Measurements from ENCODE around the gene RAI14.
"Not testable (repeated sequence)": the region's sequence is repeated elsewhere in the genome, so short reads cannot be mapped to it uniquely, and the experiment has no call there.

Gene RAI14

DNA sequence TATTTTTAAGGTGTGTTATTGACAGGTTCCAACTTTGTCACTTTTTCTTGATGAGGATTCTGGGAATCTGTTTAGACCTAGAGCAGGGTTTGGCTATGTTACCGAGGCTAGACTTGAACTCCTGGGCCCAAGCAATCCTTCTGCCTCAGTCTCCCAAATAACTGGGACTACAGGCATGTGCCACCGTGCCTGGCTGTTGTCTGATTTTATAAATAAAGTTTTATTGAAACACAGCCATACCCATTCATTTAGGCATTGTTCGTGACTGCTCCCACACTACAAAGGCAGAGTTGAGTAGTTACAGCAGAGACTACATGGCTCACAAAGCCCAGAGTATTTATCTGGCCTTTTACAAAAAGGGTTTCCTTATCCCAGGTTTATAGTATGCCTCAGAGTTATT is 102.4 kb downstream of the RAI14 start:
- Histone ChIP-seq H3K9ac (ENCODE audit: low read length) (no peak overlapping the region), H3K36me3 (ENCODE audit: control insufficient read depth, low read depth, low read length) (peaks cover 30% of the 10 kb centered on the region), H3K4me3 (ENCODE audit: low read length) (no peak overlapping the region), H3K9me3 (ENCODE audit: control insufficient read depth, low read depth, low read length) (no peaks in the 10 kb centered on the region), H3K4me1 (ENCODE audit: control insufficient read depth, low read depth, low read length) (no peaks in the 10 kb centered on the region), H3K27me3 (ENCODE audit: control insufficient read depth, insufficient read depth, low read length) (no peaks in the 10 kb centered on the region), H3K27ac (ENCODE audit: low read length) (no peak overlapping the region)

DNA sequence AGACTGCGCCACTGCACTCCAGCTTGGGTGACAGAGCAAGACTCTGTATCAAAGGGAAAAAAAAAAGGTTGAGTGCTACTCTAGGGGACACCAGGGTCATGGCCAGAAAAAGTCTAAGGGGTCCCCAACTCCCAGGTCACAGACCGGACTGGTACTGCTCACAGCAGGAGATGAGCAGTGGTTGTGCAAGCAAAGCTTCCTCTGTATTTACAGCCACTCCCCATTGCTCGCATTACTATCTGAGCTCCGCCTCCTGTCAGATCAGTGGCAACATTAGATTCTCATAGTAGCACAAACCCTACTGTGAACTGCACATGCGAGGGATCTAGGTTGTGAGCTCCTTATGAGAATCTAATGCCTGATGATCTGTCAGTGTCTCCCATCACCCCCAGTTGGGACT is 103.1 kb downstream of the RAI14 start:
- H3K9ac ChIP-seq (ENCODE audit: low read length); H3K27ac ChIP-seq (ENCODE audit: low read length); H3K4me3 ChIP-seq (ENCODE audit: low read length); H3K4me1 ChIP-seq (ENCODE audit: control insufficient read depth, low read depth, low read length); H3K27me3 ChIP-seq (ENCODE audit: control insufficient read depth, insufficient read depth, low read length); H3K9me3 ChIP-seq (ENCODE audit: control insufficient read depth, low read depth, low read length): not testable (repeated sequence)
- peaks cover 33% of the 10 kb centered on the region for H3K36me3 ChIP-seq (ENCODE audit: control insufficient read depth, low read depth, low read length)

DNA sequence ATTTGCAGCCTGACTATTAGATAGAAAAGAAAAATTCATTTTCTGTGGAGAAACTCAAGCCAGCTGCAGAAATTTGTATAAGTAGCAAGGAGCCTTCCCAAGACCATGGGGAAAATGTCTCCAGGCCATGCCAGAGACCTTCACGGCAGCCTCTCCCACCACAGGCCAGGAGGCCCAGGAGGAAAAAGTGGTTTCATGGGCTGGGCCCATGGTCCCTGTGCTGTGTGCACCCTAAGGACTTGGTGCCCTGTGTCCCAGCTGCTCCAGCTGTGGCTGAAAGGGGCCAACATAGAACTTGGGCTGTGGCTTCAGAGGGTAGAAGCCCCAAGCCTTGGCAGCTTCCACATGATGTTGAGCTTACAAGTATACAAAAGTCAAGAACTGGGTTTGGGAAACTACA is 109.5 kb downstream of the RAI14 start:
- Histone ChIP-seq H3K27ac (ENCODE audit: low read length) (no peak overlapping the region), H3K9me3 (ENCODE audit: control insufficient read depth, low read depth, low read length) (no peaks in the 10 kb centered on the region), H3K4me1 (ENCODE audit: control insufficient read depth, low read depth, low read length) (no peaks in the 10 kb centered on the region), H3K36me3 (ENCODE audit: control insufficient read depth, low read depth, low read length) (peaks cover 19% of the 10 kb centered on the region), H3K9ac (ENCODE audit: low read length) (no peak overlapping the region), H3K27me3 (ENCODE audit: control insufficient read depth, insufficient read depth, low read length) (no peaks in the 10 kb centered on the region), H3K4me3 (ENCODE audit: low read length) (no peak overlapping the region)

DNA sequence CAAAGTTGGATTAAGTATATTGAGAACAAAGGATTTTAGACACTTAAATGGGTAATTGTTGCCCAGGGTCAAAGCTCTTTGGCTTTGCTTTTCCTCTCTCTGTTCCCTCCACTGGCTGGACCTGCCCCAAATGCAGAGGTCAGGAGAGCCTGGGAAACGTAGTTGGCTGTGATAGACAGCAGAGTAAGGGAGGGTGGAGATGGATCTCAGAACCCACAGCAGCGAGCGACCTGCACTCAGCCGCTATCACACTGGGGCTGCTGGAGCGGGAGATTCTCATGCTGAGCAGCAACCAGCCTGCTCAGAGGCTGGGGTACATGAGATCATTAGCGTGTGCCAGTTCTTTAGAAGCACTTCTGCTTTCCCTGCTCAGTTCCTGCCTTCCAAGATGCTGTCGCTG is 111.1 kb downstream of the RAI14 start:
- Histone ChIP-seq H3K27ac (ENCODE audit: low read length) (no peak overlapping the region), H3K36me3 (ENCODE audit: control insufficient read depth, low read depth, low read length) (peaks cover 14% of the 10 kb centered on the region), H3K27me3 (ENCODE audit: control insufficient read depth, insufficient read depth, low read length) (no peaks in the 10 kb centered on the region), H3K9ac (ENCODE audit: low read length) (no peak overlapping the region), H3K9me3 (ENCODE audit: control insufficient read depth, low read depth, low read length) (no peaks in the 10 kb centered on the region), H3K4me3 (ENCODE audit: low read length) (no peak overlapping the region), H3K4me1 (ENCODE audit: control insufficient read depth, low read depth, low read length) (no peaks in the 10 kb centered on the region)

DNA sequence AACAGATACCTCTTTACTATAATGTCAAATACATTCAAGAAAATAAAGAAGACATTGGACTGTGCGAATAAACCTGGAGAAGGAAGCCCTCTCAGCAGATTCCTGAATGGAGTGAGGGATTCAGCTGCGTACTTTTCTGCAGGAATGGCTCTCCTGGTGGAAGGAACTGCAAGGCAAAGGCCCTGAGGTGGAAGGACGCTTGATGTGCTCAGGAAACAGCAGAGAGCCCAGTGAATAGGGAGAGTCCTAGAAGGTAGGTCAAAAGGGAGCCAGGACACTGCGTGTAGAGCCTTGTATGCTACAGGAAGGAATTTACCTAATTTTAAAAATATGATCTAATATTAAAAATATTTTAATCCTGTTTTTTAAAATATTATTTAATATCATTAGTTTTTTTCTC is 114.4 kb downstream of the RAI14 start:
- Histone ChIP-seq H3K27me3 (ENCODE audit: control insufficient read depth, insufficient read depth, low read length) (no peaks in the 10 kb centered on the region), H3K4me1 (ENCODE audit: control insufficient read depth, low read depth, low read length) (no peaks in the 10 kb centered on the region), H3K36me3 (ENCODE audit: control insufficient read depth, low read depth, low read length) (peaks cover 6% of the 10 kb centered on the region), H3K9me3 (ENCODE audit: control insufficient read depth, low read depth, low read length) (no peaks in the 10 kb centered on the region), H3K4me3 (ENCODE audit: low read length) (no peak overlapping the region), H3K9ac (ENCODE audit: low read length) (no peak overlapping the region), H3K27ac (ENCODE audit: low read length) (no peak overlapping the region)

DNA sequence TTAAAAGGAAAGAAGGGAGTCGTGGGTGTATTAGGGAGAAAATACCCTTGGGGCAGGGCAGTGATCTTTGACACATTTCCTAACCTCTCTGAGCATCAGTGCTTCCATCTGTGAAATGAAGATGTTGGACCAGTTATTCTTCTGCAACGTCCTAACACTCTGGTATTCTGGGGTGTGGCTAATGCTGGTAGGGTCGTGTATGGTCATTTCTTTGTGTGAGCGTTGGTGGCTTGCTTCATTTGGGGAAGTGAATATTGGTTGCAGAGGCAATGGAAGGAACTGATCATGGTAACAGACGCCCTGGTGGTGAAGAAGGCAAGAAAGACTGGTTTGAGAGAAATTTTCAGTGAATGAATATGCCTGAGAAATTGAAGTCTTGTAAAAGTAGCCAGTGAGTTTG is 114.9 kb downstream of the RAI14 start:
- no peaks in the 10 kb centered on the region for H3K4me1 ChIP-seq (ENCODE audit: control insufficient read depth, low read depth, low read length)
- H3K36me3 ChIP-seq (ENCODE audit: control insufficient read depth, low read depth, low read length), result peaks cover 6% of the 10 kb centered on the region
- no peaks in the 10 kb centered on the region for H3K9me3 ChIP-seq (ENCODE audit: control insufficient read depth, low read depth, low read length)
- H3K27ac ChIP-seq (ENCODE audit: low read length), result no peak overlapping the region
- H3K9ac ChIP-seq (ENCODE audit: low read length), result no peak overlapping the region
- no peaks in the 10 kb centered on the region for H3K27me3 ChIP-seq (ENCODE audit: control insufficient read depth, insufficient read depth, low read length)
- H3K4me3 ChIP-seq (ENCODE audit: low read length), result no peak overlapping the region

DNA sequence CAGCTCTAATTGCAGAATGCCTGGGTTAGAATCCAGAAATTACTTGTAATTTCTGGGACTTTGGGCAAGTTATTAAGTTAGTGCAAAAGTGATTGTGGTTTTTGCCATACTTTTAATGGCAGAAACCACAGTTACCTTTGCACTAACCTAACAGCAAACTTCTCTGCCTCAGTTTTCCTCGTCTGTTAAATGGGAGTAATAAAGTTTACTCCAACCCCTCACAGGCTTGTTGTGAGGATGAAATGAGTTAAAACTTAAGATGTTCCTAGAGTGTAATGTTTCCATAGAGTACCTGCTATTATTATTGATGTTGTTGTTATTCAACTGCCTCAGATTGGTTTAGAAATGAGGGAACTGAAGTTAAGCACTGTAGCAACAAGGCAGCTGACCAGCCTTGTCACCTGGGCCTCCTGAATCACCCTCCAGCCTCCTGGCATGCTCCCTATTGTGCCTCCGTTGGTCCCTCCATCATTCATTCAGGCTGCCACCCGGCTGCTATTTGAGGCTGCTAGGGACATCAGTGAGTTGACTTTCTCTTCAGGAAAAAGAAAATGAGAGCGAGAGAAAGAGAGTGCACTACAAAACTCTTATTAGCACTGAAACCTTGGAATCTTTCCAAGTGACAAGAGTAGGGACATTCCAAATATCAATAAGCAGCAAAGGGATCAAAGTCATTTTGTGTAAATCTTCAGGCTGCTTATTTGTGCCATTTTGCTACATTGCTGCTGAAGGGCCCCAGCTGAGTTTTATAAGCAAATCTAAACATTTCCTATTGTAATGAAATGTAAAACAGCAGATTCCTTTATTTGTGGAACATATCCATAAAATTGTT is 116.4 kb downstream of the RAI14 start:
- Histone ChIP-seq H3K4me3 (ENCODE audit: low read length) (no peak overlapping the region), H3K27ac (ENCODE audit: low read length) (no peak overlapping the region), H3K27me3 (ENCODE audit: control insufficient read depth, insufficient read depth, low read length) (no peaks in the 10 kb centered on the region), H3K4me1 (ENCODE audit: control insufficient read depth, low read depth, low read length) (no peaks in the 10 kb centered on the region), H3K36me3 (ENCODE audit: control insufficient read depth, low read depth, low read length) (peaks cover 6% of the 10 kb centered on the region), H3K9me3 (ENCODE audit: control insufficient read depth, low read depth, low read length) (no peaks in the 10 kb centered on the region), H3K9ac (ENCODE audit: low read length) (no peak overlapping the region)

DNA sequence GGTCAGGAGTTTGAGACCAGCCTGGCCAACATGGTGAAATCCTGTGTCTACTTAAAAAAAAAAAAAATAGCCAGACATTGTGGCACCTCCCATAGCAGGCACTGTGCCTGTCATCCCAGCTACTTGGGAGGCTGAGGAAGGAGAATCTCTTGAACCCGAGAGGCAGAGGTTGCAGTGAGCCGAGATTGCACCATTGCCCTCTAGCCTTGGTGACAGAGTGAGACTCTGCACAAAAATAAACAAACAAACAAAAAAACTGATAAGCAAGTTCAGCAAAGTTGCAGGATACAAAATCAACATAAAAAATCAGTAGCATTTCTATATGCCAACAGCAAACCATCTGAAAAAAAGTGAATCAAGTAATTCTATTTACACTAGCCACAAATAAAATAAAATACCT is 118.0 kb downstream of the RAI14 start:
- Histone ChIP-seq H3K27ac (ENCODE audit: low read length) (no peak overlapping the region), H3K4me1 (ENCODE audit: control insufficient read depth, low read depth, low read length) (no peaks in the 10 kb centered on the region), H3K27me3 (ENCODE audit: control insufficient read depth, insufficient read depth, low read length) (no peaks in the 10 kb centered on the region), H3K9me3 (ENCODE audit: control insufficient read depth, low read depth, low read length) (no peaks in the 10 kb centered on the region), H3K4me3 (ENCODE audit: low read length) (no peak overlapping the region), H3K9ac (ENCODE audit: low read length) (no peak overlapping the region), H3K36me3 (ENCODE audit: control insufficient read depth, low read depth, low read length) (peaks cover 6% of the 10 kb centered on the region)

DNA sequence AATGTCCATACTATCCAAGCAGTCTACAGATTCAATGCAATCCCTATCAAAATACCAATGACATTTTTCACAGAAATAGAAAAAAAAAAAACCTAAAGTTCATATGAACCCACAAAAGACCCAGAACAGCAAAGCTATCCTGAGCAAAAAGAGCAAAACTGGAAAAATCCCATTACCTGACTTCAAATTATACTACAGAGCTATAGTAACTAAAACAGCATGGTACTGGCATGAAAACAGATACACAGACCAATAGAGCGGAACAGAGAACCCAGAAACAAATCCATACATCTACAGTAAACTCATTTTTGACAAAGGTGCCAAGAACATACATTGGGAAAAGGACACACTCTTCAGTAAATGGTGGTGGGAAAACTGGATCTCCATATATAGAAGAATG is 118.5 kb downstream of the RAI14 start:
- H3K27me3 ChIP-seq (ENCODE audit: control insufficient read depth, insufficient read depth, low read length); H3K36me3 ChIP-seq (ENCODE audit: control insufficient read depth, low read depth, low read length); H3K4me3 ChIP-seq (ENCODE audit: low read length); H3K4me1 ChIP-seq (ENCODE audit: control insufficient read depth, low read depth, low read length); H3K9ac ChIP-seq (ENCODE audit: low read length); H3K27ac ChIP-seq (ENCODE audit: low read length); H3K9me3 ChIP-seq (ENCODE audit: control insufficient read depth, low read depth, low read length): not testable (repeated sequence)

DNA sequence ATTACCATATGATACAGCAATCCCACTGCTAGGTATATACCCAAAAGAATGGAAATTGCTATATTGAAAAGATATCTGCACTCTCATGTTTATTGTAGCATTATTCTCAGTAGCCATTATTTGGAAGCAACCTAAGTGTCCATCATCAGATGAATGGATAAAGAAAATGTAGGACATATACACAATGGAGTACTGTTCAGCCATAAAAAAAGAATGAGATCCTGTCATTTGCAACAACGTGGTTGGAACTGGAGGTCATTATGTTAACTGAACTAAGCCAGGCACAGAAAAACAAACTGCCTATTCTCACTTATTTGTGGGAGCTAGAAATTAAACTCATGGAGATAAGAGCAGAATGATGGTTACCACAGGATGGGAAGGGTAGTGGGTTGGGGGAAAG is 119.8 kb downstream of the RAI14 start:
- Histone ChIP-seq H3K27me3 (ENCODE audit: control insufficient read depth, insufficient read depth, low read length) (no peaks in the 10 kb centered on the region), H3K27ac (ENCODE audit: low read length) (no peak overlapping the region), H3K4me3 (ENCODE audit: low read length) (no peak overlapping the region), H3K4me1 (ENCODE audit: control insufficient read depth, low read depth, low read length) (no peaks in the 10 kb centered on the region), H3K9ac (ENCODE audit: low read length) (no peak overlapping the region), H3K9me3 (ENCODE audit: control insufficient read depth, low read depth, low read length) (no peaks in the 10 kb centered on the region), H3K36me3 (ENCODE audit: control insufficient read depth, low read depth, low read length) (no peaks in the 10 kb centered on the region)

DNA sequence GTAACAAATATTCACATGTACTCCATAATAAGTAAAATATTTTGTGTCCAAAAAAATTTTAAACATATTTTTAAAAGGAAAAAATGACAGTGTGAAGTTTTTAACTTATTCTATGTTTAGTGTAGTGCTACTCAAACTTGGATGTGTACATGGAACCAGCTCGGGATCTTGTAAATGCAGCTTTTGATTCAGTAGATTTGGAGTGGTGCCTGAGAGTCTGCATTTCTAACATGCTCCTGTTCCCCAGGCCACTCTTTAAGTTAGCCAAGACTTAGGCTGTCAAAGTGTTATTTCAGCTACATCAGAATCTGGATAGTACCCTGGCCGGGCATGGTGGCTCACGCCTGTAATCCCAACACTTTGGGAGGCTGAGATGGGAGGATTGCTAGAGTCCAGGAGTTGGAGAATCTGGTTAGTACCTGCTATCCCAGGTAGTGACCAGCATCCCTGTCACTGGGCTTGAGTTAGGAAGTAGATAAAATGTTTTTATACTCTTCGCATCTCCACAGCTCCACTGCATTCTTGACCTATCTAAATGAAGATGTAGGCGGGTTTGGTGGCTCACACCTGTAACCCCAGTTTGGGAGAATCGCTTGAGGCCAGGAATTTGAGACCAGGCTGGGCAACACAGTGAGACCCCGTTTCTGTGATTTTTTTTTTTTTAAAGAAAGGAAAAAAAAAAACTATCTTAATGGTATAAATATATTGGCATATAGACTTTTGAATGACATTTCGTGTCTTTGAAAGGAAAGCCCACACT is 122.1 kb downstream of the RAI14 start:
- H3K9me3 ChIP-seq (ENCODE audit: control insufficient read depth, low read depth, low read length), result peaks cover 6% of the 10 kb centered on the region
- H3K4me3 ChIP-seq (ENCODE audit: low read length), result no peak overlapping the region
- no peak overlapping the region for H3K27ac ChIP-seq (ENCODE audit: low read length)
- no peaks in the 10 kb centered on the region for H3K36me3 ChIP-seq (ENCODE audit: control insufficient read depth, low read depth, low read length)
- H3K9ac ChIP-seq (ENCODE audit: low read length), result no peak overlapping the region
- no peaks in the 10 kb centered on the region for H3K27me3 ChIP-seq (ENCODE audit: control insufficient read depth, insufficient read depth, low read length)
- H3K4me1 ChIP-seq (ENCODE audit: control insufficient read depth, low read depth, low read length), result no peaks in the 10 kb centered on the region

DNA sequence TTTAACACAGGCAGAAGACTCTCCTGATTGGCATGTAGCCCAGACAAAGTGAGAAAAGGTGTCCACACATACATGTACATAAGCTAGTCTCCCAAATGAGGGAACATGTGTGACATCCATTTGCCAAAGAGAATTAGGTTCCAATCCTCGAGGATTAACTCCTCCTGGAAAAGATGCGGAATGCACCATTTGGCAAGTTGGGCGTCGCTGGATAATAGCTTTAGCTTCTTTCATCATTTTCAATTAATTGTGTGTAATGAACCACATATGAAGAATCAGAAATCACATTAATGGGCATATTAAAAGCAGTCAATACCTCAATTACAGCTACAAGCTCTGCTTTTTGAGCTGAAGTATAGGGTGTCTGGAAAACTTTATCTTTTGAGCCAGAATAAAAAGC is 127.8 kb downstream of the RAI14 start:
- H3K9ac ChIP-seq (ENCODE audit: low read length); H3K27me3 ChIP-seq (ENCODE audit: control insufficient read depth, insufficient read depth, low read length); H3K27ac ChIP-seq (ENCODE audit: low read length); H3K4me3 ChIP-seq (ENCODE audit: low read length); H3K9me3 ChIP-seq (ENCODE audit: control insufficient read depth, low read depth, low read length); H3K4me1 ChIP-seq (ENCODE audit: control insufficient read depth, low read depth, low read length); H3K36me3 ChIP-seq (ENCODE audit: control insufficient read depth, low read depth, low read length): not testable (repeated sequence)

Data from iPS-18a (cell line).